SJSA1 (cell line): Measurements from ENCODE around the gene ITGA6. TPM values are rescaled to one million over a fixed set of nuclear protein-coding genes. Genes with fewer than 3 reads are reported as not detected.
A peak's percentile ranks its signal among the peaks of the same experiment; 100 is the strongest.

ENCODE experiments used
- DNase-seq, 2 experiments: peaks; one replicate each; pipeline ENCODE4 v3.0.0-alpha.2; 2015 to 2020; ENCODE audit warnings: low spot score in 2 of 2, low read depth in 1 of 2
- H3K27ac ChIP-seq: fragments of 250-450 bp; sonication (Bioruptor Pico); 2 replicates; pipeline ENCODE4 v1.5.1; 2020; ENCODE audit warnings: mild to moderate bottlenecking, moderate library complexity
- H3K27me3 ChIP-seq: fragments of 250-450 bp; sonication (Bioruptor Pico); replicated peaks from 2 replicates; pipeline ENCODE4 v1.5.1; 2020; ENCODE audit warnings: mild to moderate bottlenecking, moderate library complexity
- H3K36me3 ChIP-seq: fragments of 250-450 bp; sonication (Bioruptor Pico); 2 replicates; pipeline ENCODE4 v1.5.1; 2020; ENCODE audit warnings: mild to moderate bottlenecking
- H3K4me1 ChIP-seq: fragments of 250-450 bp; sonication (Bioruptor Pico); replicated peaks from 2 replicates; pipeline ENCODE4 v1.6.1; 2021; ENCODE audit warnings: mild to moderate bottlenecking
- H3K4me3 ChIP-seq: fragments of 250-450 bp; sonication (Bioruptor Pico); 2 replicates; pipeline ENCODE4 v1.5.1; 2020; ENCODE audit warnings: mild to moderate bottlenecking
- H3K9me3 ChIP-seq: fragments of 250-450 bp; sonication (Bioruptor Pico); replicated peaks from 2 replicates; pipeline ENCODE4 v1.5.1; 2020; ENCODE audit warnings: mild to moderate bottlenecking
- total RNA-seq: library from RNA; depleted of rRNA; stranded (reverse); fragments of >200 nt; shearing (Covaris generic); gene quantifications from 2 replicates; pipeline ENCODE4 v1.2.3, GENCODE V29; 2014; rRNA removed

Gene ITGA6
- total RNA-seq, result 26.7 and 32.9 TPM in 2 replicates

DNA sequence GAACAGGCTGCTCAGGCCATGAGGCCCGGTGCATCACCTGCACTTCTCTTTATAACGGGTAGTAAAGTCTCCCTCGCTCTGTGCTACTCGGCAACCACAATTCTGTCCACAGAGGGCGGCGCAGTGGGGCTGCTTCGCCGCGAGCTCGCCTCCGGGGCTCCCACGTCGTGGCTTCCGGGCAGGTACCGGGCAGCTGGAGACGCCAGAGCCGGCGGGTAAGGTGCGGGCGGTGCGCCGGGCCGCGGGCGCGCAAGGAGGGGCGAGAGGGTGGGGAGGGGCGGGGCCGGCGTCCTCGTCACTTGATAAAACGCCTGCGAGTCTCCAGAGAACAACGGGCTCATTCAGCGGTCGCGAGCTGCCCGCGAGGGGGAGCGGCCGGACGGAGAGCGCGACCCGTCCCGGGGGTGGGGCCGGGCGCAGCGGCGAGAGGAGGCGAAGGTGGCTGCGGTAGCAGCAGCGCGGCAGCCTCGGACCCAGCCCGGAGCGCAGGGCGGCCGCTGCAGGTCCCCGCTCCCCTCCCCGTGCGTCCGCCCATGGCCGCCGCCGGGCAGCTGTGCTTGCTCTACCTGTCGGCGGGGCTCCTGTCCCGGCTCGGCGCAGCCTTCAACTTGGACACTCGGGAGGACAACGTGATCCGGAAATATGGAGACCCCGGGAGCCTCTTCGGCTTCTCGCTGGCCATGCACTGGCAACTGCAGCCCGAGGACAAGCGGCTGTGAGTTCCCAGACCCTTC lies at the start of gene ITGA6:
TSS of gene ITGA6 (plus strand) at position 331 of the 734 bp plus-strand sequence.
- Histone ChIP-seq H3K27ac (no peak within 1 kb of the TSS), H3K27me3 (no peaks in the 10 kb centered on the region), H3K9me3 (0 out of 2 replicates have a peak, but pooled peaks cover 5% of the 10 kb centered on the region), H3K4me1 (peaks cover 14% of the 10 kb centered on the region), H3K4me3 (peak within 1 kb of the TSS; percentile 74), H3K36me3 (no peaks in the 10 kb centered on the region)
- DNase-seq, result peak; percentile 62 to 76

DNA sequence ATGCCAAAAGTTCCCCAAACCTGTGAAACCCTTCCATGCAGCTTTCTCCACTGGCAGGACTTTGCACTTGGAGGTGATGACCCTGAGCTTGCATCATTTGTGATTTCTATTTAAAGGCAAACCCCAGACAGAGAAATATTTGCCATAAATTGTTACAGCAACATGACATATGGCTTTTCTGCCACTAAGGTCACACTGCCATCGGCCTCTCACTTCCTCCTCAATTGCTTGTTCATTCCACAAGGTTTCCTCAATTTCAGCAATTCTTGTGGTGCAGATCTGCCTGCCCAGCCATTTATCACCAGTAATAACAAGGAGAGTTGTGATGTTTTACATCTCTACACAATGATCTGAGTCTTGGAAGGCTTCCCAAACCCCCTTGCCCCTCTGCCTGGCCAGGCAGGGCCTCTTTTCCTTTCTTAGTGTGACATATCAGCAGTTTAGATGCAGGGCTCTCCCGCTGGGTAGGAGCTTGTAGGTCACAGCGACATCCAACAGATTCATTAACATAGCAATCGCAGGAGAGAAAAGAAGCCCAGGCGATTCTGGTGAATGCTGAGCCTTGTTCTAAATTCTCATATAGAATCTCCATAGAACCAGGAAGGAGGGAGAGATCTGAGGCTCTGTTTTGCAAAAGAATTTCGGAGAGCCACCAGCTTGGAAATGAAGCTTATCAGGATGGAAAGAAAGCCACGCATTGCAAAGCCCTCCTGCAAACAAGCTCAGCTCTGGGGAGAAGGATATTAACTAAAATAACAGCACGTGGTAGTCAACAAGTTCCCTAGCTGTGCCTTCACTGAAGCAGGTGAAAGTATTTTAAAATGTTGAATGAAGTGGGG lies 46.7 kb upstream of the ITGA6 start:
- H3K9me3 ChIP-seq, result peaks cover 5% of the 10 kb centered on the region; the same call in 1 of the 2 replicates
- H3K27ac ChIP-seq, result no peak overlapping the region
- H3K4me1 ChIP-seq, result no peaks in the 10 kb centered on the region
- no peaks in the 10 kb centered on the region for H3K36me3 ChIP-seq
- DNase-seq, result no peak
- H3K4me3 ChIP-seq, result no peak overlapping the region
- H3K27me3 ChIP-seq, result no peaks in the 10 kb centered on the region

DNA sequence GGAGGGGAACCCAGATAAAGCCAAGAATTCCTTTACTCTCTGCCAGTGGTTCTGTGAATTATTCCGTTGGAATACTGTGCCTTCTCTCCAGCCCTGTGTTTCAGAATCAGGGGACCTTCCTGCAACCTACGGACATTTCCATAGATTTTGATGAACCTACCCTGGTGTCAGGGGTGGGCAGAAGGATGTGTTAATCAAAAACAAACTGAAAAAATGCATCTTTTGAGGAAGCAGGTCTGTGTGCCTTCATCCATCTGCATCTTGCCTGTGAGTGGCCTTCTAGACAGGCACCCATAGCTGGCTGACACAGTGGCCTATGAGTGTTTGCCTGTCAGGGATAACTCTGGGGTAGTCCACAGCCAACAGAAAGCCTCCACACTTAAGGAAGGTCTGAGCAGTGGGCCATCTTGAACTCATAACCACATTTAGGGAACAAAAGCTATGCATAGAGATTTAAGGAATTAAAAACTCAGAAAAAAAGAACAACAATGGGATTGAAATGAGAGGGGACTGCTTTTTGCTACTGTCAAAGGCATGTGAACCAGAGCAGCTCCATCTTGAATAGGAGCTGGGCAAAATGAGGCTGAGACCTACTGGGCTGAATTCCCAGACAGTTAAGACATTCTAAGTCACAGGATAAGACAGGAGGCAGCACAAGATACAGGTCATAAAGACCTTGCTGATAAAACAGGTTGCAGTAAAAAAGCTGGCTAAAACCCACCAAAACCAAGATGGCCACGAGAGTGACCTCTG lies 45.9 kb upstream of the ITGA6 start:
- Histone ChIP-seq H3K4me3 (no peak overlapping the region), H3K27ac (no peak overlapping the region), H3K9me3 (peaks cover 5% of the 10 kb centered on the region; the same call in 1 of the 2 replicates), H3K27me3 (no peaks in the 10 kb centered on the region), H3K36me3 (no peaks in the 10 kb centered on the region), H3K4me1 (no peaks in the 10 kb centered on the region)
- DNase-seq, result no peak

DNA sequence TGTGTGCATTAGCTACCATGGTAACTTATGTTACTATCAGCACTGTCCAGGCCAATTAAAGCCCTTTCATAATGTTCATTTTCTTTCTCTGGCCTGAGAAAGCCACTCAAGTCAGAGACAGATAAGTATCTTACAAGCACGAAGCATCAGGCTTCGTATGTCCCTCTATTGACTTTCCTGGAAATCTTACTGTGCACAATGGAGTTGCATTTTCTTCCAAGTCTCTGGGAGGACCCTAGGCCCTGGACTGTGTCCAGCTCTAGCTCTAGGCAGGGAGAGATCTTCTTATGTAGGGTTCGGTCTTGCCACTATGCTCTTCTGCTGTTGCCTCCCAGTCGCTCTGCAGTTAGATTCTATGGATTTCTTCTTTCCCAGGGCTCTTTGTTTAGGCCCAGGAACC lies 40.0 kb upstream of the ITGA6 start:
- no peak overlapping the region for H3K4me3 ChIP-seq
- no peaks in the 10 kb centered on the region for H3K36me3 ChIP-seq
- DNase-seq, result no peak
- no peaks in the 10 kb centered on the region for H3K9me3 ChIP-seq
- no peaks in the 10 kb centered on the region for H3K27me3 ChIP-seq
- H3K4me1 ChIP-seq, result no peaks in the 10 kb centered on the region
- no peak overlapping the region for H3K27ac ChIP-seq

DNA sequence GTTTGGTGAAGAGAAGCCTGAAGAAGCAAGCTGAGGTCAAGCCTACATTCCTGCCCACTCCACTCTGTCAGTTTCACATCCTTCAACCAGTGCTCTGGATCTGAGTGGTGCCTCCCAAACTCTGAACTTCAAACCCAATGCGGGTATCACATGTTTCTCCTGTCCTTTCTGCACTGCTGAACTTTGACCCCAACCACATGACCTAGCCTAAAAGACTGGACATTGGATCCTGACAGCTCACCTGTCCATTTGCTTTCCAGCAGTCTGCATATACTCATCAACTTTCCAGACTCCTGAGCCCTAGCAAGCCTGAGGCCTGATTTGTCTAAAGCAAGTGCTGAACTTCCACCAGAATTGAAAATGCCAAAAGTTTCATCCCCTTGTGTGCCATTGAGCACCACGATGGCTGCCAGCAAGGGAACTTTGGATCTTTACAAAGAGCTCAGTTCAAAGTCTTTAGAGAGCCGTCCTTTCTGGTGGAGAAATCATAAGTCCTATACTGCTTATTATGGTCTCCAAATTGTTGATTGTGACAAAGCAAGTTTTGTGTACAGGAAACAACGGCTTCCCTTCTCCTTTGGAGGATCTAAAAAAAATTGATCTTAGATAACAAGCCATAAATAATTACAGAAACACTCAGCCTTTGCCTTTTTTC lies 37.6 kb upstream of the ITGA6 start:
- H3K9me3 ChIP-seq, result no peaks in the 10 kb centered on the region
- no peak overlapping the region for H3K4me3 ChIP-seq
- no peak for DNase-seq
- no peaks in the 10 kb centered on the region for H3K27me3 ChIP-seq
- H3K36me3 ChIP-seq, result no peaks in the 10 kb centered on the region
- no peak overlapping the region for H3K27ac ChIP-seq
- no peaks in the 10 kb centered on the region for H3K4me1 ChIP-seq

DNA sequence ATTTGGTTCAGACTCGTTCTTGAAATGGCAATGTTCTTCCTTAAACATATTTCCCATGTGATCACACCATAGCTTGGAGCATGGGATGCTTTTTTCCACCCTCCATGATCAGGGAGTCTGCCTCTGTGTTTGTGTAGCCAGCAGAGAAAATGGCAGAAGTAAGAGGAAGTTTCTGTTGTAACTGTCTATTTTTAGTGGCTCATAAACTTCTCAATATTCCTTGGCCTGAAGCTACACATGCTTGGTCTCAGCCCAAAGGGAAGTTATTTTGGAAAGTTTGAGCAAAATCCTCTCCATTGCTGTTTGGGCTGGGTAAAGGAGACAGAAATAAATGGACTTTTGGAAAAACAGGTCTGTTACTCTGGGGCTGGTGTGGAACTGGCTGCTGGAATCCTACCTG lies 33.4 kb upstream of the ITGA6 start:
- no peak for DNase-seq
- no peaks in the 10 kb centered on the region for H3K27me3 ChIP-seq
- no peaks in the 10 kb centered on the region for H3K9me3 ChIP-seq
- H3K27ac ChIP-seq, result no peak overlapping the region
- no peak overlapping the region for H3K4me3 ChIP-seq
- H3K36me3 ChIP-seq, result no peaks in the 10 kb centered on the region
- H3K4me1 ChIP-seq, result peaks cover 15% of the 10 kb centered on the region

DNA sequence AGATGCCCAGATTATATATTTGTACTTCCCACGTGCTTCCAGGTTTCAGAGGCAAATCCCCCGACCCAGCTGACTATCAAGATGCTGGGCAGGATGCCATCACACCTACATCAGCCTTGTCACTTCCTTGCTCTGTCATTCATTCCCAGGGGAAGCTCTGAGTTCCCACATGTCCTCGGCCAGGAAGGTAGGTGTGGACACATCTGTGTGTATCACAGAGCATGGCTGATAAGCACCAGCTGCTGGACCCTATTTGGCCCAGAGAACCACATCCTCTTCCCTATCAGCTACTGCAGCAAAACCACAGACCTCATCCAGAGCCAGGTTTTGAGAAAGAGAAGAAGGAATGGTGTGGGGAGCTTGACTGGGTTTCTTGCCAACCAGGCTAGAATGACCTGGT lies 31.9 kb upstream of the ITGA6 start:
- no peak overlapping the region for H3K27ac ChIP-seq
- no peaks in the 10 kb centered on the region for H3K27me3 ChIP-seq
- DNase-seq, result no peak
- H3K4me1 ChIP-seq, result peaks cover 15% of the 10 kb centered on the region
- no peaks in the 10 kb centered on the region for H3K36me3 ChIP-seq
- H3K4me3 ChIP-seq, result no peak overlapping the region
- no peaks in the 10 kb centered on the region for H3K9me3 ChIP-seq

DNA sequence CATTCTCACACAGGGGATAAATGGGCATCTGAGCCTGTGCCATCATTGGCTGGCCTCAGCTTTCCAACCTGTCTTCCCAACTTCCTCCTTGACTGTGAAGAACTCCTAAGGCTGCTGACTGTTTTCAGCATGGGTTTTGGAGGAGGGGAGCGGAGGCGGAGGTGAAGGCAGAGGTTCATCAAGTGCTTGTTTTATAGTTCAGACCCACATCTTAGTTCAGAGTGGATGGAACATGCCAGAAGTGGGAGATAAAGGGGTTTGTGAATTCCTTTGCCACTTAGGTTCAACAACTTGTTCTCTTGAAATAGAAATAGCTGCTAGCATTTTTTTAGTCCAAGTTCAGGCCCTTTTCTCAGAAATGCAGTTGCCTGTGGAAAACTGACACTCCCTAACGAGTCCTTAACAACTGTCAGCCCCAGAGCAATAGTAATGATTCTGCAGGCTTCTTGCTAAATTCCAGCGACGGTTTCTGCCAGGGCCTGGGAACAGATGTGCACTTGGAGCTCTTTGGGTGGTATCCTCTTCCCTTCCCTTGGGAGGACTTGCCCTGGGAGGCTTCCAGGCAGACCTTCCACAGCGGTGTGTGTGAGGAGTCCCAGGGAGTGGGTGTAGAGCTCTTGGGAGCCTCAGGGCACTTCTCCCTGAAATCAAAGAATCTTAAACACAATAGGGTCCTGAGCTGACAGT lies 30.1 kb upstream of the ITGA6 start:
- Histone ChIP-seq H3K36me3 (no peaks in the 10 kb centered on the region), H3K27ac (no peak overlapping the region), H3K4me1 (peaks cover 15% of the 10 kb centered on the region), H3K4me3 (no peak overlapping the region), H3K9me3 (no peaks in the 10 kb centered on the region), H3K27me3 (no peaks in the 10 kb centered on the region)
- DNase-seq, result peak; percentile 30 to 53

DNA sequence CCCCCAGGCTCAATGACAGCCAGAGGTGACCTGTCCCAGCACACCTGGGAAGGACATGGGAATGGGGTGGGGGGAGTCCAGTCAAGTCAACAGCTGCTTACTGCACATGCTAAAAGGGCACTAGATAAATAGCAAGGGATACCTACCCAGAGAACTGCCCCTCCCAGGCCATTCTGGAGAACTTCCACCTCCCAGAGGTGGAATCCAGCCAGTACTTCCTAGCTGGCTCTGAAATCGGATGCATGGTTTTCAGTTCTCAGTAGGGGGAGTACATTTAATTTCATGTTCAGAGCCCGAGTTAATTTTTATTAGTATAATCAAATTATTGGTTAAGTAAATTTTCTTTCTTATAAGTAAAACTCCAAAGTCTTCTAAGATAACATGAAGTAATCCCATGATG lies 28.9 kb upstream of the ITGA6 start:
- H3K36me3 ChIP-seq, result no peaks in the 10 kb centered on the region
- no peak for DNase-seq
- H3K4me3 ChIP-seq, result no peak overlapping the region
- no peaks in the 10 kb centered on the region for H3K27me3 ChIP-seq
- H3K27ac ChIP-seq, result no peak overlapping the region
- H3K4me1 ChIP-seq, result peaks cover 15% of the 10 kb centered on the region
- H3K9me3 ChIP-seq, result no peaks in the 10 kb centered on the region

DNA sequence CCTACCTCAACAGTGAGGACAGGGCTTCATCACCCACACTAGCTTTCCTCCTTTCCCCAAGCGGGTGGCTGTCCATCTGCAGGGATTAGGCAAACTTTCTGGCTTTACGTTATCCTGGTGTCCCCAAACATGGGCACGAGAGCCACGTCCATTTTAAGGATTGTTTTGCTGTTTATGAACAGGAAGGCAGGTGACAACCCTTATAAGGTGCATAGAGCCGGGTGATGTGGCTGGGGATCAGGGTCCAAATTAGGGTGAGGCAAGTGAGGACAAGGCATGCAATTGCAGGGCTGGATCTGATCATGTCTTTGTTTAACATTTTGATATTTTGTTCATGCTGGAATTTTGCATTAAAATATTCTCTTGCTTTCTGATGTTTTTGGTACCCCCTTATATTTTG lies 27.6 kb upstream of the ITGA6 start:
- no peaks in the 10 kb centered on the region for H3K9me3 ChIP-seq
- no peak overlapping the region for H3K27ac ChIP-seq
- no peaks in the 10 kb centered on the region for H3K36me3 ChIP-seq
- H3K27me3 ChIP-seq, result no peaks in the 10 kb centered on the region
- no peak overlapping the region for H3K4me3 ChIP-seq
- peaks cover 15% of the 10 kb centered on the region for H3K4me1 ChIP-seq
- no peak for DNase-seq

DNA sequence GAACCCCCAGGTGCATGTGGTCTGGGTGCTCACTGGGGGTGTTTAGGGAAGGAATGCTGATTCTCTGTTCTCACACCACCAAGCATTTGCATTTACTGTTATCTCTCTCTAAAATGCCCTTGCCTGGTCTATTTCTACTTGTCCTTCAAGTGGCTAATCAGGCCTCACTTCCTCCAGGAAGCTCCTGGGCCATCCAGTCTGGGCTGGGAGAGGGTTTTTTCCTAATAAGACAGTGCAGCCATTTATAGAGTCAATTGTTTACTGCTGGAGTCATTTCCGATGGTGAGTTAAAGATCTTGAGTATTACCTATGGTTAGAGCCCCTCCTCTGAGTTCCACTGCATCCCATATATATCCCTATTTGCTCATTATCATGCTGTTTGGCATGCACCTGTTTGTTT lies 25.2 kb upstream of the ITGA6 start:
- no peak overlapping the region for H3K27ac ChIP-seq
- H3K27me3 ChIP-seq, result no peaks in the 10 kb centered on the region
- no peaks in the 10 kb centered on the region for H3K9me3 ChIP-seq
- DNase-seq, result no peak
- peaks cover 8% of the 10 kb centered on the region for H3K4me1 ChIP-seq
- no peaks in the 10 kb centered on the region for H3K36me3 ChIP-seq
- no peak overlapping the region for H3K4me3 ChIP-seq

DNA sequence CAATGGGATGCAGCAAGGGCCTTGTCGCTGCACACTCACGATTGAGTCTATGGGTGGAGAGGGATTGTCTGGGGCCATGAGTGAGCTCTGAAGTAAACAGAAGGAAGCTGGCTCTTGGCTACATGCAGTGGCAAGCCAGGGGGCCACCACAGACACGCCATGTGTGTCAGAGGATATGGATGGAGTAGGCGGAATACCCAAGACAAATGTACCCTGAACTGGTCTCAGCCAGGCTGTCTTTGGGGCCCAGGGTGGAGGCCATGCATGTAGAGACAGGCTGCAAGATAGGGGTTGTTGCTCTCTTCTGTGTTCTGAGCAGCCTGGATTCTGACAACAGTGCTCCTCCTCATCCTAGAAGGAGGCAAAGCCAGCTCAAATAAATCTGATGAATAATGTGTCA lies 24.0 kb upstream of the ITGA6 start:
- no peaks in the 10 kb centered on the region for H3K9me3 ChIP-seq
- no peak overlapping the region for H3K27ac ChIP-seq
- H3K27me3 ChIP-seq, result no peaks in the 10 kb centered on the region
- no peak overlapping the region for H3K4me3 ChIP-seq
- H3K4me1 ChIP-seq, result peaks cover 1% of the 10 kb centered on the region
- no peaks in the 10 kb centered on the region for H3K36me3 ChIP-seq
- DNase-seq, result no peak

DNA sequence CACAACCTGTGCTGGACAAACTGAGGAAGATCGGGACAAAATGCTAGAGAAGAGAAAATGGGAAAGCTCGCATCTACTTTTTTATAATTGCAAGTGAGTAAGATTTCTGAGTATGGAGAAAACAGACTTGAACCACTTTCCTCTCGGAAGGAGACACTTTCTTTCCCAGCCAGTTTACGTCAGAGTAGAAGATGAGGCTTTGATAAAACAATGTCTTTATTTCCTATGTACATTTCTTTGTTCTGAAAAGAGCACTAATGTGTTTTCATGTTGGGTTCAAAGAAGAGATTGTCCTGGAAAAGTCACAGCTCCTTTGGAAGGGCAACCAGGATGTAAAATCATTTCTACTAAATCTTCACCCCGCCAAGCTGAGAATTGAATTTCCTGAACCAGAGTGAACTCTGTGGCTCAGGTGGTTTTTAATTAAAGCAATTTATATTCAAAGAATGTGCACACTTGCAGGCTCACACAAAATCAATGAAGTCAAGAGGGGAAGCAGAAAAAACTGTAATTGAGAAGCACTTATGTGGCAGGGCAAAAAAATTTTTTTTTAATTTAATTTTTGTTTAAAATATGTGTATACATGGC lies 23.4 kb upstream of the ITGA6 start:
- no peaks in the 10 kb centered on the region for H3K27me3 ChIP-seq
- H3K4me1 ChIP-seq, result peaks cover 7% of the 10 kb centered on the region
- no peaks in the 10 kb centered on the region for H3K9me3 ChIP-seq
- H3K4me3 ChIP-seq, result no peak overlapping the region
- no peak overlapping the region for H3K27ac ChIP-seq
- H3K36me3 ChIP-seq, result no peaks in the 10 kb centered on the region
- DNase-seq, result no peak
